Stimulated activated naive CD4-positive, alpha-beta T cell treated with Interleukin-2 at 50 U/mL for 16 hours (primary cell): ENCODE measurements around the gene ROGDI.
"Not testable (repeated sequence)": the region's sequence is repeated elsewhere in the genome, so short reads cannot be mapped to it uniquely, and the experiment has no call there.

Source experiments
- DNase-seq: peaks from one replicate; lab custom pipeline; 2025; lab: John Stamatoyannopoulos, UW

Gene ROGDI

DNA sequence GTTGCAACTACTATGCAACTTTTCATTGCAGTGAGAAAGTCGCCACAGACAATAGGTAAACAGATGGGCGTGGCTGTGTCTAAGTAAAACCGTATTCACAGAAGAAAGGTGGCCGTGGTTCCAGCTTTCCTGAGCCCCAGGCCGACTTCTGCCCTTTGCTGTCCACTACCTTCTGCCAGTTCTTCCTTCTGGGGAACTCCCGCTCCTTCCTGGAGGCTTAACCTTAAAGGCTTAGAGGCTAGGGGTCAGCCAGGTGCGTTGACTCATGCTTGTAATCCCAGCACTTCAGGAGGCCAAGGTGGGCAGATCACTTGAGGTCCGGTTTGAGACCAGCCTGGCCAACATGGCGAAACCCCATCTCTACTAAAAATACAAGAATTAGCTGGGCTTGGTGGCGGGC lies 12.2 kb downstream of the ROGDI start:
- no peak for DNase-seq

DNA sequence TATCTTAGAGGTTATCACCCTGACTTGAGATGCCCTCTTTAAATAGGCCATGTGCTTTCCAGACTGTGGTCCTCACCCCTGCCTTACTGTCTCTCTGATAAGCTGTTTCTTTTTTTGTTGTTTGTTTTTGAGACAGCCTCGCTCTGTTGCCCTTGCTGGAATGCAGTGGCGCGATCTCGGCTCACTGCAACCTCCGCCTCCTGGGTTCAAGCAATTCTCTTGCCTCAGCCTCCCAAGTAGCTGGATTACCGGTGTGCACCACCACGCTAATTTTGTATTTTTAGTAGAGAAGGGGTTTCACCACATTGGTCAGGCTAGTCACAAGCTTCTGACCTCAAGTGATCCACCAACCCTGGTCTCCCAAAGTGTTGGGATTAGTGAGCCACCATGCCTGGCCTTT lies 13.5 kb downstream of the ROGDI start:
- DNase-seq: no peak

DNA sequence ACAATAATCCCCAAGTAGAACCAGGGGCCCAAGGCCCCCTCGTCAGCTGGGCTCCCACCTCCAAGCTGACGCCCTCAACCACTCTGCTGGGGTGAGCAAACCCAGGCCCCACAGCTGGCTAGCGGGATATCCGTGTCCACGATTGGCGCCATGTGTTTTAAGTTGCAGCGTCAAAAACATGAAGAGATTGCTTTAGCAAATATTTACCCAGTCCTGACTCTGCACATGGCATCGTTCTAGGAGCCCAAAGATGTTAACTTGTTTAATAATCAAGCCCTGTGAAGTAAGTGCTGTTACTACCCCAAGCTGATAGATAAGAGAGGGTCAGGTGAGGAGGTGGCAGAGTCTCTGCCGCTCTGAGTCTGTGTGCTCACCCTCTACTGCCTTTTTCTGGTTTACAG lies 13.9 kb downstream of the ROGDI start:
- no peak for DNase-seq

DNA sequence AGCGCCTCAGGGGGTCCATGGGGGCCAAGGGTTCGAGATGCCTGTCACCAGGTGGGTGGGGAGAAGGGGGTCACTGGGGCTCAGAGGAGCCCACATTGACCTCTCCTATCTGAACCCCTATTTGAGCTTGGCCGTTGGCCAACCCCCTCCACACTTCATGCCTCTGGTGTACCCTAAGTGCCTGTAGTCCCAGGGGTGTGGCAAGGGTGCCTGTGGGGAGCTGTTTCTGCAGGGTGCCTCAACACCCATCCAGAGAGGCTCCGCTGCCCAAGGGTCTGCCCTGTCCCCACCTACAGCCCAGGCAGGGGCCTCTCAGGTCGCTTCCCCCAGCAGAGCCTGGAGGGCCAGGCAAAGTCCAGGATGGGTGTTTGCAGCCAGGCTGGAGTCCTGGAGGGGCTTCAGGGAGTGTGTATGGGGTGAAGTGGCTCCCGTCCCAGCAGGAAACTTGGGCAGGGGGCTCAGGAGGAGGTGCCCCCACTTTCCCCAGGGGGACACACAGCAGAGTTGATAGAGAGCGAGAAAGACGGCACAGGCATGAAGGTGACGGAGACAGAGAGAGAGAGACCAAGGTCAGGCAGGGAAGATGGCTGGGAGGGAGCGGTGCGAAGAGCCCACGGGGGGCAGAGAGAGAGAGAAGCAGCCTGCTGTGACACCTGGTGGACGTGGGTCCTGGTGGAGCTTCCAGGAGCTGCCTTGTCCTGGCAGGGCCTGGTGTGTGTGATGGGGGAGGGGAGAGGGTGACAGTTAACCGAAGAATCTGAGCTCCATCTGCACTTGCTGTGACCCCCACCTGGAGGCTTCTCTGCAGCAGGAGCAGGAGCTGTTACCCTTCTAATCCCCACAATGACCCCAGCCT lies 14.6 kb downstream of the ROGDI start, which contains the start of gene SEPTIN12:
Gene SEPTIN12 (minus strand): TSS at position 719 of the 856 bp plus-strand sequence. CDS start 700 bp downstream, at position 19.
- no peak for DNase-seq

DNA sequence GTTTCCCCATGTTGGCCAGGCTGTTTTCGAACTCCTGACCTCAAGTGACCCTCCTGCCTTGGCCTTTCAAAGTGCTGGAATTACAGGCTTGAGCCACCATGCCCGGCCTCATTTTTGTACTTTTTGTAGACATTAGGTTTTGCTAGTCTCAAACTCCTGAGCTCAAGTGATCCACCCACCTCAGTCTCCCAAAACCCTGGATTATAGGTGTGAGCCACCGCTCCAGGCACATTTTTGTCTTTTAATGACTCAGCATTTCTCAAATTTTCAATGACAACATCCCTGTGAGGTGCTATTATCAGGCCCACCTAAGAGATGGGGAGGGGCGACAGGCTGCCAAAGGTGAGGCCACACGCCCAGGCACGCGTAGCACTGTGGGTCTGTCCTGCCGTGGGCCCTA lies 15.4 kb downstream of the ROGDI start:
- no peak for DNase-seq

DNA sequence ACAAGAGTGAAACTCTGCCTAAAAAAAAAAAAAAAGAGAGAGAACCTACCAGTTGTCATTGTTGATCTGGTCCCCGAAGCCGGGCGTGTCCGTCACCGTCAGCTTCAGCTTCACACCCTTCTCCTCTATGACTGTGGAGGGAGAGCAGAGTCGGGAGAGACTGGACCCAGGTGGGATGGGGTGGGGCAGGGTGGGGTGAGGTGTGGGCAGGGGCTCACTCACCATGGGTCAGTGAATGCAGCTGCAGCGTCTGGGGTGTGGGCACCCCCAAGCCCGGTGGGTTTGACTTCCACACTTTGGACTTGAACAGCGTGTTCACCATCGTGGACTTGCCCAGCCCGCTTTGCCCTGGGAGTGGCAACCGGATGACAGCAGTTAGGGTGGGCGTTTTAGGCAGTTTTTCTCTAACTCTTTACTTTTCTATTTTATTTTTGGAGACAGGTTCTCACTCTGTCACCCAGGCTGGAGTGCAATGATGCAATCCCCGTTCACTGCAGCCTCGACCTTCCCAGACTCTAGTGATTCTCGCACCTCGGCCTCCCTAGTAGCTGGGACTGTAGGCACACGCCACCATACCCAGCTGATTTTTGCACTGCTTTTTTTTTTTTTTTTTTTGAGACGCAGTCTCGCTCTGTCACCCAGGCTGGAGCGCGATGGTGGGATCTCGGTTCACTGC lies 16.5 kb downstream of the ROGDI start:
- DNase-seq: no peak

DNA sequence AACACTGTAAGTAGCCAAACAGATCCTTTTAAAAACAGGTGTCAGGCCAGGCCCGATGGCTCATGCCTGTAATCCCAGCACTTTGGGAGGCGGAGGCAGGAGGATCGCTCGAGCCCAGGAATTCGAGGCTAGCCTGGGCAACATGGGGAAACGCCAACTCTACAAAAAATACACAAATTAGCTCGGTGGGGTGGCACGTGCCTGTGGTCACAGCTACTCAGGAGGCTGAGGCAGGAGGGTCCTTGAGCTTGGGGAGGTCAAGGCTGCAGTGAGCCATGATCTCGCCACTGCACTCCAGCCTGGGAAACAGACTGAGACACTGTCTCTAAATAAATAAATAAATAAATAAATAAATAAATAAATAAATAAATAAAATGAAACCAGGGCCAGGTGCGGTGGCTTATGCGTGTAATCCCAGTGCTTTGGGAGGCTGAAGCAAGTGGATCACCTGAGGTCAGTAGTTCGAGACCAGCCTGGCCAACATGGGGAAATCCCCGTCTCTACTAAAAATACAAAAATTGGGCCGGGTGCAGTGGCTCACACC lies 17.9 kb downstream of the ROGDI start:
- DNase-seq: not testable (repeated sequence)

DNA sequence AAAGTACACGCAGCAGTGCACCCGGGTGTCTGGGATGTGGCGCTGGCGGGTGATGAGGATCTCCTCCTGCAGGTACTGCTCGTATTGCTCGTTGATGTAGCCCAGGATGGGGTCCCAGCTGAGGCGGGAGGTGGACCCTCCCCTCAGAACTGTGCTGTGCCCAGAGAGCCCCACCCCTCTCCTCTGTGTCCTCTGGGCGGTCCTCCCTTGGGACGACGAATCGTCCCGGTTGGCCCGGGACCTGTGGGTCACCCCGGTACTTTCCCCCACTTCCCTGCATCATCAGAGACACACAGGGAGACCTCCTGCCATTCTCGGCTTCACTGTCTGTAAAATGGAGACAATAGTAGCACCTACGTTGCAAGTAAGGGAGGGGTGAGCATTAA lies 18.5 kb downstream of the ROGDI start:
- no peak for DNase-seq

DNA sequence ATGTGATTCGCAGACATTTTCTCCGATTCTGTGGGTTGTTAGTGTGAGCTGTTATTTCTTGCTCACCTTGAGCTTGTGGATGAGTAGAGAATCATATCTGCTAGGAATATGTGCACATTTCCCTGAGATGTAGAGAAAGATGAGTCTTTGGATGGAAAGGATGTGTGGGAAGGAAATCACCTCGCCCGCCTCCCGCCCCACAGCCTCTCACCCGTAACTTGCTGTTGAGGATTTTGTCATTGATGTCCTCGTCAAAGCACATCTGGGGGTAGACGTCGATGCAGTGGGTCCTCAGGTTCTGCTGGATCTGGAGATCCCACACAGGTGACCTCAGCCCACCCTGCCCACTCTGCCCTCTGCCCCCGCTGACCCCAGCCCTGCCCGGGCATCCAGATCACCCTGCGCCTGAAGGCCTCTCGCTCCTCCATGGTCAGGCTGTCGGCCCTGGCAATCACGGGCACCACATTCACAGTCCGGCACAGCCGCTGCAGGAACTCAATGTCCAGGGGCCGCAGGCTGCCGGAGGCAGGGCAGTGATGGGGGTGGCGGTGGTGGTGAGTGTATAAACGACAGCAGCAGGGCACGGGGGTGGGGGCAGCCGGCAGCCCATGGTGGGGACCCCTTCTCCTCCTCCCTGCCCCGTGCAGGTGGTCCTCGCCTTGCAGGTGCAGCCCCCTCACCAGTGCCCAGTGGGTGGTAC lies 19.0 kb downstream of the ROGDI start:
- no peak for DNase-seq

DNA sequence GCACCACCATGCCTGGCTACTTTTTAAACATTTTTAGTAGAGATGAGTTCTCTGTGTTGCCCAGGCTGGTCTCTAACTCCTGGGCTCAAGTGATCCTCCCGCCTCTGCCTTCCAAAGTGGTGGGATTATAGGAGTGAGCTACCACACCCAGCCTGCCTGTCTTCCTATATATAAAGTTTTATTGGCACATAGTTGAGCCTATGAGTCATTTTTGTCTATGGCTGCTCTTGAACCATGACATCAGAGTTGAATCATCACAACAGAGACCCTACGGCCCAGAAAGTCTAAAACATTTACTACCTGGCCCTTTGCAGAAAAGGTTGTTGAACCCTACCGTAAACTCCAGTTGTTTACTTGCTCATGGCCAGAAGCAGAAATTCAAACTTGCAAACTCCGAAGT lies 22.2 kb downstream of the ROGDI start:
- no peak for DNase-seq

DNA sequence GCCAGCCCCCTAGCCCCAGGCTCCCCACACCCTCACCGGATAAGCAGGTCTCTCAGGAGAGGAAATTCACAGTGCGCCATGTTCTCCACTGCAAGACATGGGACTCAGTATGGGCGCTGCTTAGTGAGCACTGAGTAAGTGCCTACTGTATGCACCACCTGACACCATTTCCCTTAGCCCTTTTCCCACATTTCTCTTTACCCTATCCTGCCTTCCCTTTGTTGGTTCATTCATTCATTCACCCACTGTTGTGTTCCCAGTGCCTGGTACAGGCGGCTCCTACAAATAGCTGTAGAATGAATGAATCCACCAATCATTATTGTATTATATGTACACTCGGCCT lies 24.4 kb downstream of the ROGDI start:
- no peak for DNase-seq

DNA sequence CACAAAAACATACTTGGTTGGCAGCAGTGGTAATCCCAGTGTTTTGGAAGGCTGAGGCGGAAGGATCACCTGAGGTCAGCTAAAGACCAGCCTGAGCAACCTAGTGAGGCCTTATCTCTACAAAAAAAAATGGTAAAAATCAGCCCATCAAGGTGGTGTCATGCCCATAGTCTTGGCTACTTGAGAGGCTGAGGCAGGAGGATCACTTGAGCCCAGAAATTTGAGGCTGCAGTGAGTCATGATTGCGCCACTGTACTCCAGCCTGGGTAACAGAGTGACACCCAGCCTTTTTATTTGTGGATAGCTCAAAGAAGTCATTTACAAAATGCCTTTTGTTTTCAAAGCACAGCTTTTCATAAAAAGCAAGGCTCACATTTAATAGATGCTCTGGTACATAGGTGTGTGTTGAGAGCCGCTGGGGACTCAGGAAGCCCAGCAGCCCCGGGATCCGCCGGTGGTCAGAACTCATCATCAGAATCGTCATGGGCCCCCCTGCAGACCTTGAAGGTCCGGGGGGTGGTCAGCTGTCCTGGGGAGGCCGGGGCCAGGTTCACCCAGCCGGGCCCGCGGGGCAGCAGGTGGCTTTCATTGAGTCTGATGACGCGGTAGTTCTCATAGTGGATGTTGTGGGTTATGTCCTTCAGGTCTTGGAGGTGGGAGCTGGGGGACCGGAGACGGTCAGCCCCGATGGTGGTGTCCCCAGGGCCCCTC lies 24.9 kb downstream of the ROGDI start:
- no peak for DNase-seq

DNA sequence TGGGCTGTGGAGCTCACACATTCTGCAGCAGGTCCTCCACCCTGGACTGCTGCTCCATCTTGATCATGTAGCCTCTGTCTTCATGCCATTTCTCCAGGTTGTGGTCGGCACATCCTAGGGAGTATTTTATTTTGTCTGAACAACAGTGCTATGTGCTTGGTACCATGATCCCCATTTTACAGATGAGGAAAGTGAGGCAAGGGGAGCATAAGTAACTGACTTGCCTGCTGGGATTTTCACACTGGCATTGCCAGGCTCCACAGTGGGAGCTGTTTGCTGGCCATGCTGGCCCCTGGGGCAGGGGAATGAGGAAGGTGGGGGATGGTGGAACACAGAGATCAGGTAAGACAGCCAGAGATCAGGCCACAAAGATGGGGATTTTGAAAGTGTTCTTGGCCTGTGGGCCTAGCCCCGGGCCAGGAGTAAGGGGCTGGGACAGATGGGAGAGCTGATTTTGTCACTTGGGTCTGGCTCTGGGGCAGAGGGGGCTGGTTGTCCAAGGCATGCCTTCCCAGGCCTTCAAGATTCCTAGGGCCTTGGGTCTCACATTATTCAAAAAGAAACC lies 26.2 kb downstream of the ROGDI start:
- DNase-seq: no peak

DNA sequence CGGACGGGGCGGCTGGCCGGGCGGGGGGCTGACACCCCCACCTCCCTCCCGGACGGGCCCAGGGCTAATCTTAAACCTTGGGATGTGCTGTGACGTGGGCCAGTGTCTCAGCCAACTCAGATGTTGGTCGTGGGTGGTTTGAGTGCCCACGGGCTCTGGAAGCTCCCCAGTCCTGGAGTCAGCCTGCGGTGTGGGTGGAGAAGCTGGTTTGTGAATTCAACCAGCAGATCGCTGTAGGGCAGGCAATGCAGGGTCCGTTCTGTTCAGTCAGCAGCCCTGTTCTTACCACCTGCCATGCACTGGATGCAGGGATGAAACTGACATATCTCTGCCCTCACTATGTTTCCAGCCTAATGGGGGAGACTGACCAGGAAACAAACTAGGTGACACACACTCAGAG lies 27.4 kb downstream of the ROGDI start:
- DNase-seq: no peak

DNA sequence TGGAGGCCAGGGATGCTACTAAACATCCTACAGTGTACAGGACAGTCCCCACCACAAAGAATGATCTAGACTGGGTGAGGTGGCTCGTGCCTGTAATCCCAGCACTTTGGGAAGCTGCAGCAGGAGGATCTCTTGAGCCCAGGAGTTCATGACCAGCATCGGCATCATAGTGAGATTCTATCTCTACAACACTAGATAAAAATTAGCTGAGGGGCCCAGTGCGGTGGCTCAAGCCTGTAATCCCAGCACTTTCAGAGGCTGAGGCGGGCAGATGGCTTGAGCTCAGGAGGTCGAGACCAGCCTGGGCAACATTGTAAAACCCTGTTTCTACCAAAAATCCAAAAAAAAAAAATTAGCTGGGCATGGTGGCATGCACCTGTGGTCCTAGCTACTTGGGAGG lies 30.1 kb downstream of the ROGDI start:
- DNase-seq: no peak

DNA sequence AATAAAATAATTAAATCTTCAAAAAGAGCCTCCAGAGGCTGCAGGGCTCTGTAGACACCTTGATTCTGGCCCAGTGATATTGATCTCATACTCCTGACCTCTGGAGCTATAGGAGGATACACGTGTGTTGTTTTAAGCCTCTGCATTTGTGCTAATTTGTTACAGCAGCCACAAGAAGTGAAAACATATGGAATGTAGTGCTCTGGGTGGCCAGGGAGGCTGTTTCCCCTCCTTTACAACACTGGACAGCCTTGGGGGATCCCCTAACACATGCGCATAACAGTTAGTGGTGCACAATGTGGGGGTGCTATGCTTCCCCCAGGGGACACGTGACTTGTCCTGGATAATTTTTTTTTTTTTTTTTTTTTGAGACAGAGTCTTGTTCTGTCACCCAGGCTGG lies 30.8 kb downstream of the ROGDI start:
- no peak for DNase-seq

DNA sequence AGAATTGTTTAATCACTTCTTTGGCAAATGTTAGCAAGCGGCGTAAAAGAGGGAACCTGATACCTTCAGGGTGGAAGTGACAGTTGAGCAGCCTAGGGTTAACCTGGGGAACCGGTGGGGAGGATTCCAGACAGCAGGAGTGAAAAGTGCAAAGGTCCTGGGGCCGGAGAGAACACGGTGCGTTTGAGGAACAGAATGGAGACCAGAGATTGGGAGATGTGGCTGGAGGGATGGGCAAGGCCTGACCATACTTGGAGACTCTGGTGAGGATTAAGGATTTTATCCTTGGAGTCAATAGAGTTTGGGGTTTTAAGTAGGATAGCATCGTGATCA lies 33.2 kb downstream of the ROGDI start:
- DNase-seq: no peak

DNA sequence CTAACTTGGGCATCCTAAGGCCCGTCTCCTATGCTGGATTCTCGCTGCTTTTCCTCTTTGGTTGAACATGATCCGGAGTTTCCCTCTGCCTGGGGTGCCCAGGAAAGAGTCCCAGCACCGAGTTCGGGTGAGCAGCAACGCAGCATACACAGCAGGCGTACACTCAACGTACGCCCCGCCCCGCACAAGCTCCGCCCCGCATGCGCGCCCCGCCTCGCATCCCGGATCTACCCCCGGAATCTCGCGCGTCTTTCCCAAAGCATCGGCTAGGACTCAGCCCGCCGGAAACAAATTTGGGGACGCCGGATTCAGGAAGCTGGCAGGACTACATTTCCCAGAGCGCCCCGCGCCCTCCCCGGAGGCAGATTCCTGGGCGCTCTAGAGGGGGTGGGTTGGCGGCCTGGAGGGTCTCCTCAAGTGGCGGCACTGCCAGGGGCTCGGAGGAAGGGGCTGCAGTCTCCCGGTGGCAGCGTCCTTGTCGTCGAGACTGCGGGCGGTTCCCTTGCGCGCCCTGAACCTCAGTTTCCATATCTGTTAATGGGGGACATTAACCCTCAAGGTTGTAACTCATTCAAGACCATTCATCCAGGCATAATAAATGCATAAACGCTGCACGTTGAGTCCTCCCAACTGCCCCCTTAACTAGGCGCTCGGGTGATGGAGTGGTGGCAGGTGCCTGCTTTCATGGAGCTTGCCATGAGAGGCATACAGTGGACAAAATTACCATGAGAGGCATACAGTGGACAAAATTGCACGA lies 33.7 kb downstream of the ROGDI start:
- DNase-seq: peak; percentile 84

DNA sequence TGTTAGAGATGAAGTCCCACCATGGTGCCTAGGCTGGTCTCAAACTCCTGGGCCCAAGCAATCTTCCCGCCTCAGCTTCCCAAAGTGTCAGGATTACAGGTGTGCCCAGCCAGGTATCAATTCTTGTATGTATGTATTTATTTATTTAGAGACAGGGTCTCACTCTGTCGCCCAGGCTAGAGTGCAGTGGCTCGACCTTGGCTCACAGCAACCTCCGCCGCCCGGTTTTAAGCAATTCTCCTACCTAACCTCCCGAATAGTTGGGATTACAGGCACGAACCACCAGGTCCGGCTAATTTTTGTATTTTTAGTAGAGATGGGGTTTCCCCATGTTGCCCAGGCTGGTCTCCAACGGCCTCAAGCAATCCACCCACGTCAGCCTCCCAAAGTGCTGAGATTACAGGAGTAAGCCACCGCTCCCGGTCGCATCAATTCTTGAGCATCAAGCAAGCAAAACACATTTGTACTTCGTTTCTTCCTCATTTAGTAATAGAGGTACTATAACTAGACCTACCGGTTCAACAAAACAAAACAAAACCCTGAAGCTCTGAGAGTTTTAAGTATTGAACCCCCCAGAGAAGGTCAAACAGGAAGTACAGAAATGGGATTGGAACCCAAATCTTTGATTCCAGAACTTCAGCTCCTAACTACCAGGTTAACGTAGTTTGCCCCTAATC lies 34.4 kb downstream of the ROGDI start:
- DNase-seq: no peak

DNA sequence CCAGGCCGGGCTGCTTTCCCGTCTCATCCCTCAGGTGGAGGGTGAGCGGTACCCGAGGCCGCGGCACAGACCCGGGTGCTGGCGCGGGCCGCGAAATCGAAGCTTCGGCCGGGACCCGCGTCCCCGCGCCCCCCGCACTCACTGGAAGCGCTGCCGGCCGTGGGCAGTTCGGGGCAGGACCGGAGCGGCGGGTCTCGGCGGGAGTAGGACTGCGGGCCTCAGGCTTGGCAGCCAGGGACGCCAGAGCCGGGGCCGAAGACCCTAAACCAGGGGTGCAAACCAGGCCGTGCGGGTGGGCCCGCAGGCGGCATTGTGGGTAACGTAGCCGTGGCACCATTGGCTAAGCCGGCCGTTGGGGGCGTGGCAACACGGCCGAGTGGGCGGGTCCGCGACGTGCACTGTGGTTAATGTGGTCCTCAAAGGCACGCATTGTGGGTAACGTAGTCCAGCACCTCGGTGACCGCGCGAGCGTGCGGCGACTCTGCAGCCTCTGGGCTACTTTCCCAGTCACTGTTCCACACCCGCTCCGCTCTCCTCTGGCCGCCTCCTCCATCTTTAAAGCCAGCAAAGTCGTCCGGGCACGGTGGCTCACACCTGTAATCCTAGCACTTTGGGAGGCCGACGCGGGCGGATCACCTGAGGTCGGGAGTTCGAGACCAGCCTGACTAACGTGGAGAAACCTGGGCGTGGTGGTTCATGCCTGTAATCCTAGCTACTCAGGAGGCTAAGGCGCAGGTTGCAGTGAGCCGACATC lies 35.4 kb downstream of the ROGDI start, which contains the start of gene ZNF500:
Gene ZNF500 (minus strand): TSS at position 288 of the 754 bp plus-strand sequence. CDS start 1,184 bp downstream, outside the sequence.
- peak; percentile 94 for DNase-seq
